Lower leg skin (tissue), 4 donors: ENCODE measurements around the gene GRHL3. TPM values are rescaled to one million over a fixed set of nuclear protein-coding genes. Genes with fewer than 3 reads are reported as not detected.

Experiments
- DNase-seq, 2 donors: peaks; one replicate each; pipeline ENCODE4 v3.0.0-alpha.2; 2019; ENCODE audit warnings: low spot score in 2 of 2
- H3K4me3 ChIP-seq: fragments of 200-600 bp; sonication (generic); 2 replicates; pipeline ENCODE4 v1.5.1; 2017; ENCODE audit warnings: mild to moderate bottlenecking, low read depth; ENCODE audit not compliant: poor library complexity, severe bottlenecking
- CTCF ChIP-seq, 3 donors: fragments of 450-650 bp; IDR thresholded peaks; one replicate each; pipeline ENCODE4 v1.5.1; 2016; ENCODE audit warnings: antibody characterized with exemption in 3 of 3, mild to moderate bottlenecking in 3 of 3, moderate library complexity in 2 of 3
- POLR2A ChIP-seq, 2 donors: fragments of 450-650 bp; IDR thresholded peaks; one replicate each; pipeline ENCODE4 v1.6.1; 2016 to 2017; ENCODE audit warnings: antibody characterized with exemption in 2 of 2, mild to moderate bottlenecking in 1 of 2, moderate library complexity in 1 of 2
- WGBS, 2 donors: methylation state at CpG; one replicate each; pipeline ENCODE4 v1.1.5; 2018; 5-methylcytosine and 5-hydroxymethylcytosine counted together
- intact Hi-C: fragments of 100-400 bp; cut with DNase I; formaldehyde crosslinking; loops from one replicate; pipeline ENCODE4 v1.15.0; 2023; ENCODE audit warnings: low total_unique reads
- total RNA-seq, 4 donors: library from RNA; depleted of rRNA; stranded (reverse); fragments of >200 nt; gene quantifications; one replicate each; pipeline ENCODE4 v1.1.0, GENCODE V29; 2016

GRHL3 gene
- total RNA-seq, 4 donors from 2014 or later, result 141 to 205 (median 171) TPM

GRCh38 chr1:24300971-24301784, 18.0 kb upstream of the GRHL3 start:
- intact Hi-C loops, result no loop called here

GRCh38 chr1:24301785-24302175, 17.4 kb upstream of the GRHL3 start:
- TF ChIP-seq POLR2A (IDR thresholded peaks at IDR 0.05) (no peak), CTCF (IDR thresholded peaks at IDR 0.05) (no peak)
- intact Hi-C loops, result no loop called here
- WGBS, 2 donors, result 14 to 27% methylated on average over 4 of the region's 4 CpGs
- no peak overlapping the region for H3K4me3 ChIP-seq
- DNase-seq, result peak in 1 of 2 donors; percentile 90

More at GRCh38 chr1:24300971-24301784, 18.0 kb upstream of the GRHL3 start:
- H3K4me3 ChIP-seq, result no peak overlapping the region
- peak in 1 of 2 donors; percentile 84 for DNase-seq
- TF ChIP-seq POLR2A (IDR thresholded peaks at IDR 0.05), result no peak
- TF ChIP-seq CTCF (IDR thresholded peaks at IDR 0.05), result no peak
- 38% methylated on average over 7 of the region's 7 CpGs for WGBS, 2 donors

GRCh38 chr1:24302209-24302611, 16.9 kb upstream of the GRHL3 start:
- intact Hi-C loops, result no loop called here
- H3K4me3 ChIP-seq, result no peak overlapping the region
- DNase-seq, result no peak
- no peak for TF ChIP-seq CTCF (IDR thresholded peaks at IDR 0.05)
- no peak for TF ChIP-seq POLR2A (IDR thresholded peaks at IDR 0.05)
- WGBS, 2 donors, result 40 to 51% methylated on average over 3 of the region's 3 CpGs

GRCh38 chr1:24303600-24303999, 15.6 kb upstream of the GRHL3 start:
- H3K4me3 ChIP-seq, result no peak overlapping the region
- intact Hi-C loops, result no loop called here
- WGBS, 2 donors, result 95 to 98% methylated on average over 4 of the region's 4 CpGs
- peak in 1 of 2 donors; percentile 65 for DNase-seq
- TF ChIP-seq CTCF (IDR thresholded peaks at IDR 0.05) (no peak), POLR2A (IDR thresholded peaks at IDR 0.05) (no peak)

- DNase-seq, result no peak
- WGBS, 2 donors, result 78 to 79% methylated on average over 3 of the region's 3 CpGs
- intact Hi-C loops, result no loop called here
- TF ChIP-seq POLR2A (IDR thresholded peaks at IDR 0.05) (no peak), CTCF (IDR thresholded peaks at IDR 0.05) (no peak)
- H3K4me3 ChIP-seq, result no peak overlapping the region
Measured at GRCh38 chr1:24304763-24305162, 14.4 kb upstream of the GRHL3 start.
